Measurements from ENCODE around the gene CLMN. TPM values are rescaled to one million over a fixed set of nuclear protein-coding genes. Genes with fewer than 3 reads are reported as not detected.
A peak's percentile ranks its signal among the peaks of the same experiment; 100 is the strongest.

CLMN gene
- total and polyA plus RNA-seq, 2 of the 13 experiments (the other 11 are each of a cell fraction or from before 2014, with no cell fraction given) = 15.1 to 16.7 TPM

DNA sequence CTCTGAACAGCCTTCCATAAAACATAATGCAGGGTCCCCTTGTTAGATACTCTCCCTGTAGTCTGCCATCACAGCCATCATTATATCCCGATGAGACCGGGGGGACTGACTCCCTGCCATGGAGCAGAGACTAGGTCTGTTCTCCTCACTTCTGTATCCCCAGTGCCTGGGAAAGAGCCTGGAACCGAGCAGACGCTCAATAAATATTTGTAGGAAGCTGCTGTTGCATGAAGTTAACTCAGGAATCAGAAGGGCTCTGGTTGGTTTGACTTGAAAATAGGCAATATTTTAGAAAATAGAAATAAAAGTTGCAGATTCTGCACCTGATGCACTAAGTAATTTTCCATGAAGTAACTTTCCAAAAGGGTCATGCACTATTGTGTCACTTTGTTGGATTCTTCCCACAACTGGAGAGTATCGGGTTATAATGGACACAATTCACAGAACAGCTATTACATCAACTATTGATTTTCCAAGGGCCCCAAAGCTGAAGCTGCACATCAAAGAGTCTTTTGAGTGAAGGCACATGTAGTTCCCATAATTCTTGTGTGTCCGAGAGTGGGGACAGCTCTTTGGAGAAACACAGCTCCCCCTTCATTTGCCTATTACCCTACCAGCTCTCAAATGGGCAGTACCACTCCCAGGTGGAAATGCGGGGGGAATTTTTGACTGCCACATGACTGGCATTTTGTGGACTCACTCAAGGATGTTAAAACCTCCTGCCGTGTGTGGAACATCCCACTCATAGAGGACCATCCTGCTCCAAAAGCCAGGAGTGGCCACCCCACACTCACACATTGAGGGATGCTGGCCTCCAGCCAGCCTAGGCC is 18.8 kb downstream of the CLMN start (continued):
- TF ChIP-seq MEIS2 (CRISPR knock-in tag; IDR thresholded peaks at IDR 0.05) (0 out of 2 replicates have a peak, but pooled peaks have one; percentile 23), IKZF1 (IDR thresholded peaks at IDR 0.05) (no peak), SOX5 (CRISPR knock-in tag; IDR thresholded peaks at IDR 0.05; ENCODE audit: borderline replicate concordance) (peak; percentile 84; the same call in 1 of the 2 replicates), ZNF75D (CRISPR knock-in tag; IDR thresholded peaks at IDR 0.05; ENCODE audit: borderline replicate concordance) (no peak), CHD2 (IDR thresholded peaks at IDR 0.05; ENCODE audit: low read depth, low read length) (no peak), JDP2 (CRISPR knock-in tag; IDR thresholded peaks at IDR 0.05; ENCODE audit: borderline replicate concordance) (no peak), FOXA1 (IDR thresholded peaks at IDR 0.05) (no peak), FOXA1 (CRISPR knock-in tag; IDR thresholded peaks at IDR 0.05) (peak; percentile 74), PAF1 (CRISPR knock-in tag; IDR thresholded peaks at IDR 0.05) (no peak), ZNF34 (CRISPR knock-in tag; IDR thresholded peaks at IDR 0.05; ENCODE audit: borderline replicate concordance) (no peak), PPARG (CRISPR knock-in tag; conservative IDR thresholded peaks at IDR 0.05) (peak; percentile 60; the same call in 1 of the 2 replicates), ISX (CRISPR knock-in tag; conservative IDR thresholded peaks at IDR 0.05) (no peak), ZNF644 (CRISPR knock-in tag; IDR thresholded peaks at IDR 0.05; ENCODE audit: low read depth) (peak; percentile 64), NFE2 (CRISPR knock-in tag; IDR thresholded peaks at IDR 0.05) (no peak), ZNF367 (CRISPR knock-in tag; IDR thresholded peaks at IDR 0.05; ENCODE audit: borderline replicate concordance) (no peak), SATB2 (CRISPR knock-in tag; IDR thresholded peaks at IDR 0.05) (no peak), KLF16 (CRISPR knock-in tag; IDR thresholded peaks at IDR 0.05) (peak in 1 of 2 experiments; percentile 68; a peak in 1 of 4 replicates), MEF2D (CRISPR knock-in tag; IDR thresholded peaks at IDR 0.05) (no peak), JUN (CRISPR knock-in tag; IDR thresholded peaks at IDR 0.05) (no peak)
- TF ChIP-seq, protein P1, sequence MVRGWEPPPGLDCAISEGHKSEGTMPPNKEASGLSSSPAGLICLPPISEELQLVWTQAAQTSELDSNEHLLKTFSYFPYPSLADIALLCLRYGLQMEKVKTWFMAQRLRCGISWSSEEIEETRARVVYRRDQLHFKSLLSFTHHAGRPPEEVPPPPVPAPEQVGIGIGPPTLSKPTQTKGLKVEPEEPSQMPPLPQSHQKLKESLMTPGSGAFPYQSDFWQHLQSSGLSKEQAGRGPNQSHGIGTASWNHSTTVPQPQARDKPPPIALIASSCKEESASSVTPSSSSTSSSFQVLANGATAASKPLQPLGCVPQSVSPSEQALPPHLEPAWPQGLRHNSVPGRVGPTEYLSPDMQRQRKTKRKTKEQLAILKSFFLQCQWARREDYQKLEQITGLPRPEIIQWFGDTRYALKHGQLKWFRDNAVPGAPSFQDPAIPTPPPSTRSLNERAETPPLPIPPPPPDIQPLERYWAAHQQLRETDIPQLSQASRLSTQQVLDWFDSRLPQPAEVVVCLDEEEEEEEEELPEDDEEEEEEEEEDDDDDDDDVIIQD (CRISPR knock-in tag; IDR thresholded peaks at IDR 0.05; ENCODE audit: low read depth) = peak; percentile 25; the same call in 1 of the 2 replicates
- TF ChIP-seq, protein P2, sequence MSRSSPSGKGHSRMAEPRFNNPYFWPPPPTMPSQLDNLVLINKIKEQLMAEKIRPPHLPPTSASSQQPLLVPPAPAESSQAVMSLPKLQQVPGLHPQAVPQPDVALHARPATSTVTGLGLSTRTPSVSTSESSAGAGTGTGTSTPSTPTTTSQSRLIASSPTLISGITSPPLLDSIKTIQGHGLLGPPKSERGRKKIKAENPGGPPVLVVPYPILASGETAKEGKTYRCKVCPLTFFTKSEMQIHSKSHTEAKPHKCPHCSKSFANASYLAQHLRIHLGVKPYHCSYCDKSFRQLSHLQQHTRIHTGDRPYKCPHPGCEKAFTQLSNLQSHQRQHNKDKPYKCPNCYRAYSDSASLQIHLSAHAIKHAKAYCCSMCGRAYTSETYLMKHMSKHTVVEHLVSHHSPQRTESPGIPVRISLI (CRISPR knock-in tag; IDR thresholded peaks at IDR 0.05; ENCODE audit: borderline replicate concordance) = no peak
- TF ChIP-seq, protein P3, sequence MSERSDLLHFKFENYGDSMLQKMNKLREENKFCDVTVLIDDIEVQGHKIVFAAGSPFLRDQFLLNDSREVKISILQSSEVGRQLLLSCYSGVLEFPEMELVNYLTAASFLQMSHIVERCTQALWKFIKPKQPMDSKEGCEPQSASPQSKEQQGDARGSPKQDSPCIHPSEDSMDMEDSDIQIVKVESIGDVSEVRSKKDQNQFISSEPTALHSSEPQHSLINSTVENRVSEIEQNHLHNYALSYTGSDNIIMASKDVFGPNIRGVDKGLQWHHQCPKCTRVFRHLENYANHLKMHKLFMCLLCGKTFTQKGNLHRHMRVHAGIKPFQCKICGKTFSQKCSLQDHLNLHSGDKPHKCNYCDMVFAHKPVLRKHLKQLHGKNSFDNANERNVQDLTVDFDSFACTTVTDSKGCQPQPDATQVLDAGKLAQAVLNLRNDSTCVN (CRISPR knock-in tag; IDR thresholded peaks at IDR 0.05; ENCODE audit: borderline replicate concordance) = no peak
- TF ChIP-seq, protein P4, sequence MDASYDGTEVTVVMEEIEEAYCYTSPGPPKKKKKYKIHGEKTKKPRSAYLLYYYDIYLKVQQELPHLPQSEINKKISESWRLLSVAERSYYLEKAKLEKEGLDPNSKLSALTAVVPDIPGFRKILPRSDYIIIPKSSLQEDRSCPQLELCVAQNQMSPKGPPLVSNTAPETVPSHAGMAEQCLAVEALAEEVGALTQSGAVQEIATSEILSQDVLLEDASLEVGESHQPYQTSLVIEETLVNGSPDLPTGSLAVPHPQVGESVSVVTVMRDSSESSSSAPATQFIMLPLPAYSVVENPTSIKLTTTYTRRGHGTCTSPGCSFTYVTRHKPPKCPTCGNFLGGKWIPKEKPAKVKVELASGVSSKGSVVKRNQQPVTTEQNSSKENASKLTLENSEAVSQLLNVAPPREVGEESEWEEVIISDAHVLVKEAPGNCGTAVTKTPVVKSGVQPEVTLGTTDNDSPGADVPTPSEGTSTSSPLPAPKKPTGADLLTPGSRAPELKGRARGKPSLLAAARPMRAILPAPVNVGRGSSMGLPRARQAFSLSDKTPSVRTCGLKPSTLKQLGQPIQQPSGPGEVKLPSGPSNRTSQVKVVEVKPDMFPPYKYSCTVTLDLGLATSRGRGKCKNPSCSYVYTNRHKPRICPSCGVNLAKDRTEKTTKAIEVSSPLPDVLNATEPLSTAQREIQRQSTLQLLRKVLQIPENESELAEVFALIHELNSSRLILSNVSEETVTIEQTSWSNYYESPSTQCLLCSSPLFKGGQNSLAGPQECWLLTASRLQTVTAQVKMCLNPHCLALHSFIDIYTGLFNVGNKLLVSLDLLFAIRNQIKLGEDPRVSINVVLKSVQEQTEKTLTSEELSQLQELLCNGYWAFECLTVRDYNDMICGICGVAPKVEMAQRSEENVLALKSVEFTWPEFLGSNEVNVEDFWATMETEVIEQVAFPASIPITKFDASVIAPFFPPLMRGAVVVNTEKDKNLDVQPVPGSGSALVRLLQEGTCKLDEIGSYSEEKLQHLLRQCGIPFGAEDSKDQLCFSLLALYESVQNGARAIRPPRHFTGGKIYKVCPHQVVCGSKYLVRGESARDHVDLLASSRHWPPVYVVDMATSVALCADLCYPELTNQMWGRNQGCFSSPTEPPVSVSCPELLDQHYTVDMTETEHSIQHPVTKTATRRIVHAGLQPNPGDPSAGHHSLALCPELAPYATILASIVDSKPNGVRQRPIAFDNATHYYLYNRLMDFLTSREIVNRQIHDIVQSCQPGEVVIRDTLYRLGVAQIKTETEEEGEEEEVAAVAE (CRISPR knock-in tag; IDR thresholded peaks at IDR 0.05; ENCODE audit: borderline replicate concordance) = no peak

Measured in HepG2 (cell line).